Trophoblast cell (in vitro differentiated cells and primary cell): ENCODE measurements around the gene DEDD.

Experiments used
- DNase-seq, 2 donors: peaks; one replicate each; pipeline ENCODE4 v3.0.0-alpha.2; 2016
- H2AFZ ChIP-seq: 2 replicates; pipeline ENCODE4 v1.6.1; 2013; ENCODE audit warnings: low read length, moderate library complexity, mild to moderate bottlenecking; ENCODE audit not compliant: insufficient read depth, poor library complexity
- H2AK5ac ChIP-seq: 2 replicates; pipeline ENCODE4 v1.6.1; 2013; ENCODE audit warnings: mild to moderate bottlenecking, low read length
- H2BK120ac ChIP-seq: 2 replicates; pipeline ENCODE4 v1.6.1; 2013; ENCODE audit warnings: low read length, mild to moderate bottlenecking, moderate library complexity; ENCODE audit not compliant: insufficient read depth, poor library complexity
- H2BK12ac ChIP-seq: 2 replicates; pipeline ENCODE4 v1.6.1; 2013; ENCODE audit warnings: mild to moderate bottlenecking, low read length, moderate library complexity
- H2BK5ac ChIP-seq: 2 replicates; pipeline ENCODE4 v1.6.1; 2013; ENCODE audit warnings: low read length, low read depth, moderate library complexity, mild to moderate bottlenecking; ENCODE audit not compliant: poor library complexity
- H3K14ac ChIP-seq: 2 replicates; pipeline ENCODE4 v1.6.1; 2013; ENCODE audit warnings: mild to moderate bottlenecking, low read length
- H3K18ac ChIP-seq: 2 replicates; pipeline ENCODE4 v1.6.1; 2013; ENCODE audit warnings: mild to moderate bottlenecking, low read length
- H3K23ac ChIP-seq: 2 replicates; pipeline ENCODE4 v1.6.1; 2013; ENCODE audit warnings: low read length
- H3K27ac ChIP-seq: 2 replicates; pipeline ENCODE4 v1.5.1; 2013; ENCODE audit warnings: low read depth, mild to moderate bottlenecking, inconsistent platforms, low read length, moderate library complexity
- H3K27me3 ChIP-seq: 2 replicates; pipeline ENCODE4 v1.6.1; 2013; ENCODE audit warnings: inconsistent platforms, mild to moderate bottlenecking, low read length, moderate library complexity; ENCODE audit not compliant: insufficient read depth
- H3K36me3 ChIP-seq, 2 experiments: 1 replicate in 1 of 2; 2 replicates in 1 of 2; pipeline ENCODE4 v1.6.1; 2013; ENCODE audit warnings: low read length in 2 of 2, mild to moderate bottlenecking in 2 of 2, moderate library complexity in 1 of 2; ENCODE audit not compliant: insufficient read depth in 2 of 2, control insufficient read depth in 1 of 2
- H3K4ac ChIP-seq: 2 replicates; pipeline ENCODE4 v1.6.1; 2013; ENCODE audit warnings: low read depth, mild to moderate bottlenecking, low read length, moderate library complexity
- H3K4me1 ChIP-seq, 2 experiments: 1 replicate in 1 of 2; 2 replicates in 1 of 2; pipeline ENCODE4 v1.6.1; 2013; ENCODE audit warnings: low read length in 2 of 2, mild to moderate bottlenecking in 2 of 2, moderate library complexity in 1 of 2; ENCODE audit not compliant: insufficient read depth in 2 of 2, control insufficient read depth in 1 of 2
- H3K4me2 ChIP-seq: 2 replicates; pipeline ENCODE4 v1.6.1; 2013; ENCODE audit warnings: inconsistent platforms, mild to moderate bottlenecking, low read length, moderate library complexity
- H3K4me3 ChIP-seq: 2 replicates; pipeline ENCODE4 v1.5.1; 2013; ENCODE audit warnings: mild to moderate bottlenecking, low read depth, low read length, inconsistent platforms
- H3K79me1 ChIP-seq: one replicate; pipeline ENCODE4 v1.6.1; 2013; ENCODE audit warnings: low read length
- H3K79me2 ChIP-seq: 2 replicates; pipeline ENCODE4 v1.6.1; 2013; ENCODE audit warnings: low read length, mild to moderate bottlenecking; ENCODE audit not compliant: control insufficient read depth, insufficient read depth, poor library complexity
- H3K9ac ChIP-seq: 2 replicates; pipeline ENCODE4 v1.6.1; 2013; ENCODE audit warnings: mild to moderate bottlenecking, low read length
- H3K9me3 ChIP-seq: 2 replicates; pipeline ENCODE4 v1.6.1; 2013; ENCODE audit warnings: low read depth, mild to moderate bottlenecking, control low read depth, inconsistent platforms, low read length; ENCODE audit not compliant: insufficient read depth
- H4K12ac ChIP-seq: 2 replicates; pipeline ENCODE4 v1.6.1; 2013; ENCODE audit warnings: low read depth, mild to moderate bottlenecking, low read length, moderate library complexity
- H4K8ac ChIP-seq: 2 replicates; pipeline ENCODE4 v1.6.1; 2013; ENCODE audit warnings: low read depth, mild to moderate bottlenecking, low read length, moderate library complexity
- H4K91ac ChIP-seq: one replicate; pipeline ENCODE4 v1.6.1; 2013; ENCODE audit warnings: low read depth, mild to moderate bottlenecking, low read length, moderate library complexity
- WGBS: extraction: QIAGEN DNeasy Blood & Tissue Kit; methylation state at CpG from one replicate; pipeline ENCODE4 v1.1.7; 2013; ENCODE audit warnings: missing lambda C conversion rate; ENCODE audit not compliant: insufficient read length, insufficient coverage; ENCODE audit errors: extremely low coverage; 5-methylcytosine and 5-hydroxymethylcytosine counted together

DEDD gene

GRCh38 chr1:161095230-161095629 is 37.2 kb downstream of the DEDD start:
- Histone ChIP-seq H3K18ac (no peak overlapping the region), H2AK5ac (peak overlapping the region; percentile 49), H3K27me3 (no peaks in the 10 kb centered on the region), H3K9ac (no peak overlapping the region), H4K91ac (peak overlapping the region; percentile 63), H3K4me3 (no peak overlapping the region), H2BK12ac (peak overlapping the region; percentile 53), H3K4me1 (peaks cover 31 to 35% of the 10 kb centered on the region in 2 experiments), H3K36me3 (peaks cover 2 to 5% of the 10 kb centered on the region in 2 experiments), H3K9me3 (no peaks in the 10 kb centered on the region), H4K12ac (no peak overlapping the region), H2BK5ac (no peak overlapping the region), H2BK120ac (peak overlapping the region; percentile 56), H3K79me2 (peaks cover 3% of the 10 kb centered on the region), H3K4me2 (no peak overlapping the region), H3K14ac (no peak overlapping the region), H3K23ac (no peak overlapping the region), H4K8ac (no peak overlapping the region), H2AFZ (no peak overlapping the region), H3K79me1 (peaks cover 29% of the 10 kb centered on the region), H3K4ac (no peak overlapping the region), H3K27ac (no peak overlapping the region)
- WGBS = no CpG with 5 or more reads among the region's 6 CpGs
- DNase-seq = no peak

GRCh38 chr1:161094481-161094880 is 38.0 kb downstream of the DEDD start:
- H4K91ac ChIP-seq = no peak overlapping the region
- peaks cover 35 to 40% of the 10 kb centered on the region in 2 experiments for H3K4me1 ChIP-seq
- no peak overlapping the region for H2BK12ac ChIP-seq
- no peaks in the 10 kb centered on the region for H3K9me3 ChIP-seq
- H3K79me1 ChIP-seq = peaks cover 33% of the 10 kb centered on the region
- no CpG with 5 or more reads among the region's 14 CpGs for WGBS
- no peak overlapping the region for H3K27ac ChIP-seq
- H4K8ac ChIP-seq = no peak overlapping the region
- no peak overlapping the region for H2BK5ac ChIP-seq
- no peaks in the 10 kb centered on the region for H3K36me3 ChIP-seq
- no peak overlapping the region for H3K18ac ChIP-seq
- no peak overlapping the region for H3K9ac ChIP-seq
- no peak for DNase-seq
- H3K4me2 ChIP-seq = no peak overlapping the region
- peaks cover 3% of the 10 kb centered on the region for H3K79me2 ChIP-seq
- H4K12ac ChIP-seq = no peak overlapping the region
- H2BK120ac ChIP-seq = no peak overlapping the region
- no peak overlapping the region for H3K4me3 ChIP-seq
- H2AK5ac ChIP-seq = no peak overlapping the region
- no peaks in the 10 kb centered on the region for H3K27me3 ChIP-seq
- no peak overlapping the region for H3K4ac ChIP-seq
- no peak overlapping the region for H3K23ac ChIP-seq
- H2AFZ ChIP-seq = no peak overlapping the region
- no peak overlapping the region for H3K14ac ChIP-seq

GRCh38 chr1:161092621-161093028 is 39.8 kb downstream of the DEDD start:
- Histone ChIP-seq H3K27ac (peak overlapping the region; percentile 37), H4K91ac (peak overlapping the region; percentile 56), H2AK5ac (no peak overlapping the region), H3K4me1 (peaks cover 41 to 47% of the 10 kb centered on the region in 2 experiments), H3K9me3 (no peaks in the 10 kb centered on the region), H3K18ac (no peak overlapping the region), H2BK120ac (no peak overlapping the region), H3K79me1 (peaks cover 39% of the 10 kb centered on the region), H3K4me2 (peak overlapping the region; percentile 8), H3K79me2 (peaks cover 3% of the 10 kb centered on the region), H3K23ac (no peak overlapping the region), H3K4ac (no peak overlapping the region), H3K27me3 (no peaks in the 10 kb centered on the region), H3K9ac (no peak overlapping the region), H2AFZ (no peak overlapping the region), H2BK5ac (no peak overlapping the region), H3K4me3 (no peak overlapping the region), H2BK12ac (no peak overlapping the region), H4K12ac (no peak overlapping the region), H3K36me3 (no peaks in the 10 kb centered on the region), H4K8ac (no peak overlapping the region), H3K14ac (no peak overlapping the region)
- WGBS = no CpG with 5 or more reads among the region's 3 CpGs
- peak; percentile 91 to 93 for DNase-seq

- DNase-seq = peak; percentile 90 to 96
- Histone ChIP-seq H2AFZ (no peak overlapping the region), H3K79me2 (peaks cover 7% of the 10 kb centered on the region), H3K9ac (peak overlapping the region; percentile 11), H3K4me2 (peak overlapping the region; percentile 8), H3K18ac (peak overlapping the region; percentile 18), H2AK5ac (peak overlapping the region; percentile 50), H3K9me3 (no peaks in the 10 kb centered on the region), H4K8ac (no peak overlapping the region), H3K27ac (peak overlapping the region; percentile 38), H3K79me1 (peaks cover 41% of the 10 kb centered on the region), H3K14ac (peak overlapping the region; percentile 29), H2BK12ac (peak overlapping the region; percentile 81), H4K91ac (peak overlapping the region; percentile 84), H3K23ac (no peak overlapping the region), H3K27me3 (no peaks in the 10 kb centered on the region), H3K4ac (peak overlapping the region; percentile 22), H4K12ac (no peak overlapping the region), H3K4me1 (peaks cover 43 to 49% of the 10 kb centered on the region in 2 experiments), H2BK5ac (peak overlapping the region; percentile 45), H3K36me3 (no peaks in the 10 kb centered on the region), H2BK120ac (peak overlapping the region; percentile 54), H3K4me3 (no peak overlapping the region)
- no CpG with 5 or more reads among the region's 7 CpGs for WGBS
Observed at GRCh38 chr1:161091796-161092507, 40.5 kb downstream of the DEDD start.
